ENCODE measurements around the gene SLC9A9.

DNA sequence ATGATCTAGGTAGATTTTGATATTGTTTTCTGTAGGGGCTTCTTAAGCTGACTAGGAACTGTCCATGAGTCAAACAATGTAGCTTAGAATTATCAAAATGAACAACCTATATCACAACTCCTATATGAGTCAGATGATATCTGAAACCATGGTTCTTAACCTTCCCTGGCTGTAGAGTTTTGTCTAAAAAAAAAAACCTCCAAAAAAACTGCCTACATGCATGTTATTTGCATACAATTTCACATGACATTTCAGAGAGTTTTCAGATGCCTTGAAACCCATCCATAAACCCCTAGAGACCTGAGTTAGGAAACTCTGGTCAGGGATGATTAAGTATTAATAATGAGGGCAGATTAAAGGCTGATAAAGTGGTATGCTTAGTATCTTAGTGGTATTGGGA lies 571.7 kb downstream of the SLC9A9 start:
- TF ChIP-seq, protein P1, sequence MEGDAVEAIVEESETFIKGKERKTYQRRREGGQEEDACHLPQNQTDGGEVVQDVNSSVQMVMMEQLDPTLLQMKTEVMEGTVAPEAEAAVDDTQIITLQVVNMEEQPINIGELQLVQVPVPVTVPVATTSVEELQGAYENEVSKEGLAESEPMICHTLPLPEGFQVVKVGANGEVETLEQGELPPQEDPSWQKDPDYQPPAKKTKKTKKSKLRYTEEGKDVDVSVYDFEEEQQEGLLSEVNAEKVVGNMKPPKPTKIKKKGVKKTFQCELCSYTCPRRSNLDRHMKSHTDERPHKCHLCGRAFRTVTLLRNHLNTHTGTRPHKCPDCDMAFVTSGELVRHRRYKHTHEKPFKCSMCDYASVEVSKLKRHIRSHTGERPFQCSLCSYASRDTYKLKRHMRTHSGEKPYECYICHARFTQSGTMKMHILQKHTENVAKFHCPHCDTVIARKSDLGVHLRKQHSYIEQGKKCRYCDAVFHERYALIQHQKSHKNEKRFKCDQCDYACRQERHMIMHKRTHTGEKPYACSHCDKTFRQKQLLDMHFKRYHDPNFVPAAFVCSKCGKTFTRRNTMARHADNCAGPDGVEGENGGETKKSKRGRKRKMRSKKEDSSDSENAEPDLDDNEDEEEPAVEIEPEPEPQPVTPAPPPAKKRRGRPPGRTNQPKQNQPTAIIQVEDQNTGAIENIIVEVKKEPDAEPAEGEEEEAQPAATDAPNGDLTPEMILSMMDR (IDR thresholded peaks at IDR 0.05), result no peak
- no peak for TF ChIP-seq POLR2A (IDR thresholded peaks at IDR 0.05)

All from uterus (tissue), 2 donors.